ENCODE results near the gene KCNIP3.

The KCNIP3 gene

GRCh38 chr2:95387358-95387757, 90.2 kb downstream of the KCNIP3 start:
- Histone ChIP-seq H3K27ac (ENCODE audit: extremely low read depth, low read depth, low read length) (no peak overlapping the region), H3K4me1 (ENCODE audit: control insufficient read depth, insufficient read depth, low read length) (no peaks in the 10 kb centered on the region), H3K4me3 (ENCODE audit: low read depth, low read length) (no peak overlapping the region), H3K9me3 (ENCODE audit: control insufficient read depth, insufficient read depth, low read depth, low read length) (no peaks in the 10 kb centered on the region), H3K36me3 (ENCODE audit: control insufficient read depth in 2 of 2, insufficient read depth in 1 of 2, low read length in 2 of 2) (no peaks in the 10 kb centered on the region)
- ChIA-PET CTCF (interaction anchor here (0.6 to 2.7 kb wide), 7 partner anchors 15 to 342 kb away, joined by 3 to 28 read pairs (median 5); partner anchors contain the start of gene FAHD2A), POLR2A (no interaction called here)
- TF ChIP-seq ZNF843 (tag by site-specific recombination; IDR thresholded peaks at IDR 0.05) (no peak), ZIC2 (tag by site-specific recombination; IDR thresholded peaks at IDR 0.05) (no peak), ZBTB1 (tag by site-specific recombination; IDR thresholded peaks at IDR 0.05) (no peak), ZNF202 (tag by site-specific recombination; IDR thresholded peaks at IDR 0.05; ENCODE audit: borderline replicate concordance) (no peak), ZNF311 (tag by site-specific recombination; IDR thresholded peaks at IDR 0.05; ENCODE audit: borderline replicate concordance) (no peak)

GRCh38 chr2:95388091-95388692, 91.0 kb downstream of the KCNIP3 start:
- H3K27ac ChIP-seq (ENCODE audit: extremely low read depth, low read depth, low read length): no peak overlapping the region
- ChIA-PET POLR2A (interaction anchor here (0.7 to 1.6 kb wide), 2 partner anchors 8 to 9 kb away, joined by 4 read pairs; no protein-coding TSS in a partner anchor), CTCF (interaction anchor here (0.7 to 2.7 kb wide), 15 partner anchors 9 to 341 kb away, joined by 3 to 31 read pairs (median 6); partner anchors contain the start of gene FAHD2A)
- H3K36me3 ChIP-seq (ENCODE audit: control insufficient read depth in 2 of 2, insufficient read depth in 1 of 2, low read length in 2 of 2): no peaks in the 10 kb centered on the region
- H3K9me3 ChIP-seq (ENCODE audit: control insufficient read depth, insufficient read depth, low read depth, low read length): no peaks in the 10 kb centered on the region
- H3K4me1 ChIP-seq (ENCODE audit: control insufficient read depth, insufficient read depth, low read length): no peaks in the 10 kb centered on the region
- no peak for TF ChIP-seq MEIS1 (CRISPR knock-in tag; IDR thresholded peaks at IDR 0.05; ENCODE audit: borderline replicate concordance)
- TF ChIP-seq ZNF529 (tag by site-specific recombination; IDR thresholded peaks at IDR 0.05; ENCODE audit: insufficient replicate concordance): no peak
- no peak for TF ChIP-seq CTCF (tag by site-specific recombination; IDR thresholded peaks at IDR 0.05)
- no peak for TF ChIP-seq ZNF433 (tag by site-specific recombination; IDR thresholded peaks at IDR 0.05; ENCODE audit: low read depth)
- H3K4me3 ChIP-seq (ENCODE audit: low read depth, low read length): no peak overlapping the region

- POLR2A ChIA-PET: interaction anchor here (0.6 to 1.6 kb wide), 2 partner anchors 9 to 14 kb away, joined by 4 to 6 read pairs; partner anchors contain the start of gene FAHD2A
- CTCF ChIA-PET: interaction anchor here (0.6 to 2.7 kb wide), 28 partner anchors 10 to 1038 kb away, joined by 3 to 31 read pairs (median 4); partner anchors contain the start of gene FAHD2A
- H3K4me3 ChIP-seq (ENCODE audit: low read depth, low read length): no peak overlapping the region
- H3K9me3 ChIP-seq (ENCODE audit: control insufficient read depth, insufficient read depth, low read depth, low read length): no peaks in the 10 kb centered on the region
- no peak overlapping the region for H3K27ac ChIP-seq (ENCODE audit: extremely low read depth, low read depth, low read length)
- H3K4me1 ChIP-seq (ENCODE audit: control insufficient read depth, insufficient read depth, low read length): no peaks in the 10 kb centered on the region
- TF ChIP-seq ZNF513 (tag by site-specific recombination; IDR thresholded peaks at IDR 0.05) (no peak), ZNF521 (tag by site-specific recombination; IDR thresholded peaks at IDR 0.05) (no peak), MYNN (tag by site-specific recombination; IDR thresholded peaks at IDR 0.05; ENCODE audit: borderline replicate concordance) (no peak), ZBTB17 (tag by site-specific recombination; IDR thresholded peaks at IDR 0.05) (no peak), ZNF155 (tag by site-specific recombination; IDR thresholded peaks at IDR 0.05) (no peak)
- H3K36me3 ChIP-seq (ENCODE audit: control insufficient read depth in 2 of 2, insufficient read depth in 1 of 2, low read length in 2 of 2): no peaks in the 10 kb centered on the region
Observed at GRCh38 chr2:95388856-95389244, 91.7 kb downstream of the KCNIP3 start.
